Activated CD8-positive, alpha-beta T cell treated with anti-CD3 and anti-CD28 coated beads, Interleukin-2, amount 10 ng/mL, durations not matched to agents 7 days and 5 days (primary cell): ENCODE results near the gene ETV7. TPM values are rescaled to one million over a fixed set of nuclear protein-coding genes. Genes with fewer than 3 reads are reported as not detected.
"Not testable (repeated sequence)": the region's sequence is repeated elsewhere in the genome, so short reads cannot be mapped to it uniquely, and the experiment has no call there.

ENCODE experiments used
- ATAC-seq: fragments of 150-1000 bp; cut with Tn5 transposase; one replicate; pipeline ENCODE4 v1.10.0; 2021; ENCODE audit warnings: moderate library complexity
- CTCF ChIA-PET: fragments of 350-600 bp; sonication (Branson Sonifier 250); formaldehyde crosslinking; loops from one replicate; lab custom pipeline; 2021; ENCODE audit warnings: antibody characterized with exemption; lab: Charles Lee
- POLR2A ChIA-PET: fragments of 350-600 bp; sonication (Branson Sonifier 250); formaldehyde crosslinking; loops from one replicate; lab custom pipeline; 2021; ENCODE audit warnings: antibody characterized with exemption; lab: Charles Lee
- DNase-seq: peaks from one replicate; pipeline ENCODE4 v3.0.0-alpha.2; 2020
- H3K27ac Mint-ChIP-seq: one replicate; pipeline ENCODE4 v1.8.0; 2021; ENCODE audit warnings: mild to moderate bottlenecking, mixed read lengths
- H3K27me3 Mint-ChIP-seq: one replicate; pipeline ENCODE4 v1.8.0; 2021; ENCODE audit warnings: low read depth, mixed read lengths
- H3K36me3 Mint-ChIP-seq: one replicate; pipeline ENCODE4 v1.8.0; 2021; ENCODE audit warnings: low read depth, mixed read lengths
- H3K4me1 Mint-ChIP-seq: one replicate; pipeline ENCODE4 v1.8.0; 2021; ENCODE audit warnings: low read depth, mixed read lengths
- H3K4me3 Mint-ChIP-seq: one replicate; pipeline ENCODE4 v1.8.0; 2021; ENCODE audit warnings: mild to moderate bottlenecking, mixed read lengths
- H3K9me3 Mint-ChIP-seq: one replicate; pipeline ENCODE4 v1.8.0; 2022; ENCODE audit warnings: mixed read lengths; ENCODE audit not compliant: insufficient read depth
- total RNA-seq, 2 experiments: library from RNA; stranded (reverse); gene quantifications; one replicate each; pipeline ENCODE4 v1.2.3, GENCODE V29; 2021

ETV7 gene
- total RNA-seq, 2 experiments from 2014 or later = 3.5 to 4.6 TPM

GRCh38 chr6:36350082-36350481 is 37.4 kb downstream of the ETV7 start:
- peaks cover 16% of the 10 kb centered on the region for H3K27me3 Mint-ChIP-seq
- no peak for ATAC-seq
- no peaks in the 10 kb centered on the region for H3K4me1 Mint-ChIP-seq
- no peaks in the 10 kb centered on the region for H3K36me3 Mint-ChIP-seq
- DNase-seq = no peak
- ChIA-PET POLR2A (no interaction called here), CTCF (interaction anchor here (4.4 kb wide), 1 partner anchor 9 kb away, joined by 27 read pairs; no protein-coding TSS in a partner anchor)
- H3K27ac Mint-ChIP-seq = no peak overlapping the region
- H3K9me3 Mint-ChIP-seq = no peaks in the 10 kb centered on the region
- H3K4me3 Mint-ChIP-seq = no peak overlapping the region

DNA sequence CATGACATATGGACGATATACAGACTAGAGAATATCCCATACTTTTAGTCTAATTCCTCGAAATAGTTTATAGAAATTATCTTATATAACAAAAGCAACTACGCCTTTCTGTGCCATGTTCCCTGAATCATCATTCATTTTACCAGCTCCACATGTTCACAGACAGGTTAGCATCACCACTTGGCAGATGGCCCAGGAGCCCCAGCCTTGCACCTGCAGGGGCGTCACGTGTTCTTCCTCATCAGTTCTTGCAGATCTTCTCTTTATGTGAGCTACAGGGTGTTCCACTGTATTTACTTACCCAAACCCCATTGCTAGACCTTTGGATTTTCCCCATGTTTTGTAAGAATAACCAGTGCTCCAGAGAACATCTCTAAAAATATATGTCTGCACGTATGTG is 38.2 kb downstream of the ETV7 start:
- Mint-ChIP-seq H3K36me3 (no peaks in the 10 kb centered on the region), H3K4me1 (no peaks in the 10 kb centered on the region), H3K4me3 (no peak overlapping the region), H3K27me3 (peaks cover 13% of the 10 kb centered on the region), H3K27ac (no peak overlapping the region), H3K9me3 (no peaks in the 10 kb centered on the region)
- no peak for ATAC-seq
- DNase-seq = no peak
- CTCF ChIA-PET = interaction anchor here (1.1 to 1.3 kb wide), 2 partner anchors 8 to 47 kb away, joined by 4 to 5 read pairs; no protein-coding TSS in a partner anchor
- POLR2A ChIA-PET = no interaction called here

GRCh38 chr6:36347621-36348020 is 39.8 kb downstream of the ETV7 start:
- no peaks in the 10 kb centered on the region for H3K4me1 Mint-ChIP-seq
- DNase-seq = no peak
- no peak overlapping the region for H3K4me3 Mint-ChIP-seq
- H3K9me3 Mint-ChIP-seq = no peaks in the 10 kb centered on the region
- H3K27me3 Mint-ChIP-seq = peaks cover 17% of the 10 kb centered on the region
- no peaks in the 10 kb centered on the region for H3K36me3 Mint-ChIP-seq
- CTCF ChIA-PET = interaction anchor here (1.2 to 1.4 kb wide), 3 partner anchors 12 to 318 kb away, joined by 3 to 6 read pairs (median 4); no protein-coding TSS in a partner anchor
- no peak overlapping the region for H3K27ac Mint-ChIP-seq
- no peak for ATAC-seq
- POLR2A ChIA-PET = no interaction called here

- H3K36me3 Mint-ChIP-seq = no peaks in the 10 kb centered on the region
- peaks cover 23% of the 10 kb centered on the region for H3K27me3 Mint-ChIP-seq
- H3K4me1 Mint-ChIP-seq = no peaks in the 10 kb centered on the region
- H3K27ac Mint-ChIP-seq = no peak overlapping the region
- ATAC-seq (no peak), DNase-seq (no peak)
- CTCF ChIA-PET = interaction anchor here (0.7 to 1.0 kb wide), 2 partner anchors 12 to 252 kb away, joined by 3 to 5 read pairs; no protein-coding TSS in a partner anchor
- POLR2A ChIA-PET = interaction anchor here (0.6 kb wide), 1 partner anchor 267 kb away, joined by 3 read pairs; no protein-coding TSS in a partner anchor
- no peaks in the 10 kb centered on the region for H3K9me3 Mint-ChIP-seq
- H3K4me3 Mint-ChIP-seq = no peak overlapping the region
Observed at GRCh38 chr6:36346486-36347273, 40.8 kb downstream of the ETV7 start.

- peaks cover 1% of the 10 kb centered on the region for H3K4me1 Mint-ChIP-seq
- peak; percentile 37 for ATAC-seq
- H3K36me3 Mint-ChIP-seq = no peaks in the 10 kb centered on the region
- H3K27me3 Mint-ChIP-seq = peaks cover 22% of the 10 kb centered on the region
- no peak for DNase-seq
- CTCF ChIA-PET = interaction anchor here (0.7 to 1.0 kb wide), 2 partner anchors 13 to 251 kb away, joined by 3 to 5 read pairs; no protein-coding TSS in a partner anchor
- POLR2A ChIA-PET = interaction anchor here (0.6 kb wide), 1 partner anchor 266 kb away, joined by 3 read pairs; no protein-coding TSS in a partner anchor
- no peak overlapping the region for H3K4me3 Mint-ChIP-seq
- H3K9me3 Mint-ChIP-seq = no peaks in the 10 kb centered on the region
- no peak overlapping the region for H3K27ac Mint-ChIP-seq
Observed at GRCh38 chr6:36345681-36346466, 41.6 kb downstream of the ETV7 start.

GRCh38 chr6:36343109-36343680 is 44.3 kb downstream of the ETV7 start:
- CTCF ChIA-PET = interaction anchor here (1.6 to 5.4 kb wide), 2 partner anchors 18 to 41 kb away, joined by 3 to 75 read pairs; no protein-coding TSS in a partner anchor
- POLR2A ChIA-PET = interaction anchor here (0.8 kb wide), 1 partner anchor 17 kb away, joined by 3 read pairs; no protein-coding TSS in a partner anchor
- Mint-ChIP-seq H3K27me3 (peaks cover 32% of the 10 kb centered on the region), H3K4me1 (peaks cover 6% of the 10 kb centered on the region), H3K9me3 (no peaks in the 10 kb centered on the region), H3K36me3 (no peaks in the 10 kb centered on the region), H3K27ac (no peak overlapping the region), H3K4me3 (no peak overlapping the region)
- ATAC-seq = no peak
- no peak for DNase-seq

DNA sequence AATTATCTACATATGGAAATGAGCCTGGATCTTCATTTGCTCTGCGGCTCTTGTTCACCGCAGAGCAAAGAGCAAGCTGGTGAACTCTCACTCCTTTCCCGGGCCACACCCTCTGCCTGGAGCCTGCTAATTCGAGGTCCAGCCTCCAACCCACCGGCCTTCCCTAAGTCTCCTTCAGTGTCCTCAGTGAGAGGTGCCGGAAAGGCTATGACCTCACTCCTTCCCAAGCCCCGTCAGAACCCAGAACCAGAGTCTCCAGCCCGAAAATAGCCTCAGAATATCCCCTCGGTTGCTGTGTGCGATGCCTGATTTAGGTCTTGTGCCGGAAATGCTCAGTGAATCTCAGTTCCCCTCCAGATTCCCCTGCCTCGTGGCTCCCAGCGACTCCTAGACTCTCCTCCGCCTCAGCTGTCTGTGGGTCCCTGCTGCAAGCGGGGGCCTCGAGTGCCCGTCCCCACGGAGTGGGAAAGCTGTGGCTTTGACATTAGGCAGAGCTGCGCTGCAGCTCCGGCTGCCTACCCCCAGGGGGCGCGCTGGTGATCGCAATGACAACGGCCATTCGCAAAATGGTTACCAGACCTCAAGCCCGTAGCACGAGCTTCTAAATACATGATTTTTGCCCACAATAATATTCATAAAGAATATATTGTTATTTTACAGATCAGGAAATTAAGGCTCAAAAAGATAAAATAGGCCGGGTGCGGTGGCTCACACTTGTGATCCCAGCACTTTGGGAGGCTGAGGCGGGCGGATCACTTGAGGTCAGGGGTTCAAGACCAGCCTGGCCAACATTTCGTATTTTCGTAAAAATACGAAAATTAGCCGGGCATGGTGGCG is 46.6 kb downstream of the ETV7 start:
- peak; percentile 77 for DNase-seq
- POLR2A ChIA-PET = interaction anchor here (0.6 kb wide), 1 partner anchor 274 kb away, joined by 3 read pairs; no protein-coding TSS in a partner anchor
- Mint-ChIP-seq H3K4me1 (peaks cover 11% of the 10 kb centered on the region), H3K36me3 (no peaks in the 10 kb centered on the region), H3K27ac (no peak overlapping the region), H3K4me3 (peak overlapping the region; percentile 45), H3K9me3 (no peaks in the 10 kb centered on the region), H3K27me3 (peaks cover 35% of the 10 kb centered on the region)
- CTCF ChIA-PET = interaction anchor here (0.6 to 5.4 kb wide), 36 partner anchors 8 to 420 kb away, joined by 3 to 75 read pairs (median 4); partner anchors contain the start of gene SRPK1
- peak; percentile 80 for ATAC-seq

GRCh38 chr6:36340306-36340617 is 47.2 kb downstream of the ETV7 start:
- ChIA-PET POLR2A (interaction anchor here (0.6 kb wide), 1 partner anchor 275 kb away, joined by 3 read pairs; no protein-coding TSS in a partner anchor), CTCF (interaction anchor here (0.9 to 5.4 kb wide), 19 partner anchors 11 to 419 kb away, joined by 3 to 75 read pairs (median 5); partner anchors contain the start of gene SRPK1)
- ATAC-seq (no peak), DNase-seq (no peak)
- peaks cover 11% of the 10 kb centered on the region for H3K4me1 Mint-ChIP-seq
- no peaks in the 10 kb centered on the region for H3K36me3 Mint-ChIP-seq
- no peak overlapping the region for H3K4me3 Mint-ChIP-seq
- no peaks in the 10 kb centered on the region for H3K9me3 Mint-ChIP-seq
- peaks cover 40% of the 10 kb centered on the region for H3K27me3 Mint-ChIP-seq
- H3K27ac Mint-ChIP-seq = no peak overlapping the region

DNA sequence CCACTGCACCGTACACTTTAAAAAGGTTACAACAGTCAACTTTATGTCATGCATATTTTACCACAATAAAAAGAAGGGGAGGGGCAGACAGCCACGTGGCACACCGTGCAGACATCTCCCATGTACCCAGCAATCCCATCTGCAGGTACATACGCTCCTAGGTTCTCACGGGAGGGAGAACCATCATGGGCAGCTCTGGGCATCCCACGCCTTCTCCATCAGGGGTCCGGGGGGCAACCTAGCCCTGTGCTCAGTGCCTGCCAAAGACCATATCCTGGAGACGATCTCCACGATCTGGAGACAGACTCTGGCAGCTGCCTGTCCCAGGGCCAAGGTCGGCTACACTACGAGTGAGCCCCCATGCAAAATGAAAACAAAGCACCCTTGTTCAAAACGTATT is 48.3 kb downstream of the ETV7 start:
- H3K36me3 Mint-ChIP-seq = no peaks in the 10 kb centered on the region
- H3K27me3 Mint-ChIP-seq = peaks cover 51% of the 10 kb centered on the region
- ATAC-seq = no peak
- H3K4me3 Mint-ChIP-seq = no peak overlapping the region
- CTCF ChIA-PET = interaction anchor here (1.0 kb wide), 1 partner anchor 21 kb away, joined by 3 read pairs; no protein-coding TSS in a partner anchor
- H3K9me3 Mint-ChIP-seq = no peaks in the 10 kb centered on the region
- DNase-seq = no peak
- H3K4me1 Mint-ChIP-seq = peaks cover 11% of the 10 kb centered on the region
- no peak overlapping the region for H3K27ac Mint-ChIP-seq
- POLR2A ChIA-PET = no interaction called here

DNA sequence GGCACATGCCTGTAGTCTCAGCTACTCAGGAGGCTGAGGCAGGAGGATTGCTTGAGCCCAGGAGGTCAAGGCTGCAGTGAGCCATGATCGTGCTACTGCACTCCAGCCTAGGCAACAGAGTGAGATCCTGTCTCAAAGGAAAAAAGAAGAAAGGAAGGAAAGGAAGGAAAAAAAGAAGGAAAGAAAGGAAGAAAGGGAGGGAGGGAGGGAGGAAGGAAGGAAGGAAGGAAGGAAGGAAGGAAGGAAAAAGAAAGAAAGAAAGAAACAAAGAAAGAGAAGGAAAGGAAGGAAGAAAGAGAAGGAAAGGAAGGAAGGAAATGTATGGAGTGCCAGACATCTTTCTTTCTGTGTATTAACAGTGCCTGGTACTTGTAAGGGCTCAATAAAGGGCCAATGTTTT is 49.2 kb downstream of the ETV7 start:
- H3K4me3 Mint-ChIP-seq, POLR2A ChIA-PET, H3K9me3 Mint-ChIP-seq, H3K36me3 Mint-ChIP-seq, CTCF ChIA-PET, H3K27ac Mint-ChIP-seq, DNase-seq, ATAC-seq: not testable (repeated sequence)
- peaks cover 55% of the 10 kb centered on the region for H3K27me3 Mint-ChIP-seq
- peaks cover 11% of the 10 kb centered on the region for H3K4me1 Mint-ChIP-seq
